Measurements from ENCODE around the gene SNX24. TPM values are rescaled to one million over a fixed set of nuclear protein-coding genes. Genes with fewer than 3 reads are reported as not detected.
"Not testable (repeated sequence)": the region's sequence is repeated elsewhere in the genome, so short reads cannot be mapped to it uniquely, and the experiment has no call there.

SNX24 gene
- total RNA-seq, 4 donors from 2014 or later, result 12.5 to 16.4 (median 13.9) TPM

DNA sequence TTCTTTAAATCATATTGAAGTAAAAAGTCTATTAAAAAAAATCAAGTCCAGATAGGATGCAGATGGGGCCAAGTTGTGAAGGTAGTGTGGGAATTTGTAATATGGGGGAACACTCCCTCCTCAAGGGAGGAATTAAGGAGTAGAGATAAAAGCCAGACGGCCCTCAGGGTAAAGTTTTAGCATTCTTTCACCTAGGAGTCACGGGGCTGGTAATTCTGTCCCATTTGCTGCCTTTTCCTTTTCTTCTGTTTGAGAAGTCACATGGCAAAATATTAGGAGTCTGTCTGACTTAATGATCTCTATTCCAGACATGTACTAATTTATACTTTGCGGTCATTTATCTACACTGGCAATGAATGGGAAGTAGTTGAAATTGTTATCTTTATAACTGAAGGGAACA, 61.9 kb downstream of the SNX24 start:
- Histone ChIP-seq H3K4me1 (peaks cover 0 to 10% (median 9%) of the 10 kb centered on the region in 4 donors), H3K36me3 (no peaks in the 10 kb centered on the region), H3K9me3 (no peaks in the 10 kb centered on the region), H3K27me3 (no peaks in the 10 kb centered on the region), H3K27ac (replicated peaks in 1 of 4) (no peak overlapping the region), H3K4me3 (no peak overlapping the region)
- no peak for TF ChIP-seq POLR2A (IDR thresholded peaks at IDR 0.05; ENCODE audit: low read depth)
- TF ChIP-seq POLR2AphosphoS5 (IDR thresholded peaks at IDR 0.05), result no peak
- TF ChIP-seq, protein P1, sequence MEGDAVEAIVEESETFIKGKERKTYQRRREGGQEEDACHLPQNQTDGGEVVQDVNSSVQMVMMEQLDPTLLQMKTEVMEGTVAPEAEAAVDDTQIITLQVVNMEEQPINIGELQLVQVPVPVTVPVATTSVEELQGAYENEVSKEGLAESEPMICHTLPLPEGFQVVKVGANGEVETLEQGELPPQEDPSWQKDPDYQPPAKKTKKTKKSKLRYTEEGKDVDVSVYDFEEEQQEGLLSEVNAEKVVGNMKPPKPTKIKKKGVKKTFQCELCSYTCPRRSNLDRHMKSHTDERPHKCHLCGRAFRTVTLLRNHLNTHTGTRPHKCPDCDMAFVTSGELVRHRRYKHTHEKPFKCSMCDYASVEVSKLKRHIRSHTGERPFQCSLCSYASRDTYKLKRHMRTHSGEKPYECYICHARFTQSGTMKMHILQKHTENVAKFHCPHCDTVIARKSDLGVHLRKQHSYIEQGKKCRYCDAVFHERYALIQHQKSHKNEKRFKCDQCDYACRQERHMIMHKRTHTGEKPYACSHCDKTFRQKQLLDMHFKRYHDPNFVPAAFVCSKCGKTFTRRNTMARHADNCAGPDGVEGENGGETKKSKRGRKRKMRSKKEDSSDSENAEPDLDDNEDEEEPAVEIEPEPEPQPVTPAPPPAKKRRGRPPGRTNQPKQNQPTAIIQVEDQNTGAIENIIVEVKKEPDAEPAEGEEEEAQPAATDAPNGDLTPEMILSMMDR (IDR thresholded peaks at IDR 0.05), result no peak
- TF ChIP-seq EP300 (IDR thresholded peaks at IDR 0.05), result no peak
- 68% methylated on average over 3 of the region's 3 CpGs for WGBS
- DNase-seq (ENCODE audit: extremely low spot score), result no peak
- intact Hi-C loops (cut with DNase I), result loop anchor here (10.0 kb wide), 1 partner anchor 438 kb away; no protein-coding TSS in a partner anchor

DNA sequence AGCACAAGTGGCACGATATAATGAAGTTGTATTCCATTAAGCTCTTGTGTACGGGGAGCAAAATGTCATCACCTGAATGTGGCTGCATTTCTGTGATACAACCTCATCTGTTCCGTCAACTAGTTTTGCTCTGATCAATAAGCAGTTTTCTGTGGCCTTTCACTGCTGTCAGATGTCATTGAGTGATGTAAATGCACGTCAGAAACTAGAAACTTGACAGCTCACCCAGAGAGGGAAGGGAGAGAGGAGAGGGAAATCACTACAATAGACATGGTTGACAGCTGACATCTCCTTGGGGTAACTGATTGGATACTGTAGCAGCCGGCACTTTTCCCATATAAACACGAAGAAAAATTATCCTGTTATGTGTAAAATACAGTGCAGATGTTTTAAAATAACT, 62.7 kb downstream of the SNX24 start:
- TF ChIP-seq, protein P1 (IDR thresholded peaks at IDR 0.05), result no peak
- no peak for TF ChIP-seq EP300 (IDR thresholded peaks at IDR 0.05)
- no peak for TF ChIP-seq POLR2A (IDR thresholded peaks at IDR 0.05; ENCODE audit: low read depth)
- TF ChIP-seq POLR2AphosphoS5 (IDR thresholded peaks at IDR 0.05), result no peak
- intact Hi-C loops (cut with DNase I), result loop anchor here (10.0 kb wide), 1 partner anchor 437 kb away; no protein-coding TSS in a partner anchor
- Histone ChIP-seq H3K27me3 (no peaks in the 10 kb centered on the region), H3K4me1 (peaks cover 0 to 10% (median 9%) of the 10 kb centered on the region in 4 donors), H3K9me3 (no peaks in the 10 kb centered on the region), H3K27ac (replicated peaks in 1 of 4) (no peak overlapping the region), H3K36me3 (no peaks in the 10 kb centered on the region), H3K4me3 (no peak overlapping the region)
- WGBS, result 85% methylated on average over 6 of the region's 6 CpGs
- DNase-seq (ENCODE audit: extremely low spot score), result no peak

DNA sequence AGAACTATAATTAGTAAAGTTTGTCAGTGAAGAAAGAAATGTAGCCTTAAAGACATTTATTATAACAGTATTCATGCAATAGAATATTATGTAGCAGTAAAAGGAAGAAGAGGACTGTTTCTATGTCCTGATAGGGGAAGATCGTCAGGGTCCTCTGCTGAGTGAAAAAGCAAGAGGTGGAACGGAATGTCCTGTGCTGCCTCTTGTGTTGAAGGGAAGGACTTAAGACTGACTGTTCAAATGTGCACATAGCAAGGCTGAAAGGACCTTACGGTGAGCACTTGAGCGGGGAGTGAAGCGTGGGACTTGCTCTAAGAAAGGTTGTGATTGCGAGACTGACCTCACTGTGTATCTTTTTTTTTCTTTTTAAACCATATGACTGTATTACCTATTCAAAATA, 63.2 kb downstream of the SNX24 start:
- H3K27me3 ChIP-seq, result no peaks in the 10 kb centered on the region
- intact Hi-C loops (cut with DNase I), result loop anchor here (10.0 kb wide), 1 partner anchor 436 kb away; no protein-coding TSS in a partner anchor
- no peaks in the 10 kb centered on the region for H3K36me3 ChIP-seq
- 93% methylated on average over 6 of the region's 6 CpGs for WGBS
- no peak overlapping the region for H3K4me3 ChIP-seq
- peaks cover 0 to 10% (median 9%) of the 10 kb centered on the region in 4 donors for H3K4me1 ChIP-seq
- TF ChIP-seq, protein P1 (IDR thresholded peaks at IDR 0.05), result no peak
- TF ChIP-seq POLR2A (IDR thresholded peaks at IDR 0.05; ENCODE audit: low read depth), result no peak
- TF ChIP-seq POLR2AphosphoS5 (IDR thresholded peaks at IDR 0.05), result no peak
- TF ChIP-seq EP300 (IDR thresholded peaks at IDR 0.05), result no peak
- no peak for DNase-seq (ENCODE audit: extremely low spot score)
- no peaks in the 10 kb centered on the region for H3K9me3 ChIP-seq
- H3K27ac ChIP-seq (replicated peaks in 1 of 4), result no peak overlapping the region

DNA sequence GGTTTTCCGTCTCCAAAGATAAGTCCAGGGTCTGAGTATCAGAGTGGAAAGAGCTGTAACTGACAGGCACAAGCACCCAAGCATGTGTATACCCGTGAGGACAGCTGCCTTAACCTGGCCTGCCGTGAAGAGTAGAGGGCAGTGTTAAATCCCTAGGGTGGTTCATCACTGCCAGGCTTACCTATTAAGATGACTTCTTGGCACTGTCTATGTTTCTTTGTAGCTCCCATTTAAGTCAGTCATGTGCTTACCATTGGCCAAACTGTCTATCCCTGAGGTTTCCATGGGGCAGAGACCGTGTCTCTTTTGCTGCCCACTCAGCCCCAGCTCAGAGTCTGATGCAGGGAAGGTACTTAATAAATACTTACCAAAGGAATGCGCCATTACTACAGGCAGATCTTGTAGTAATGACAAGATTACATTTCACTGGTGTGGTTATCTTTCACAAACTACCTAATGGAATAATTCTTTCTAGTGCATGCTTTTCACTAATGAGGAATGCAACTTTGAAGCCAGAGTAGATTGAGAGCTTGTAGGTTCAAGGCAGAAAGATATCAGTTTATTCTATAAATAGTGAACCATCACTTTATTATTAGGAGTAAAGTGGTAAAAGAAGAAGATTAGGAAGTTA, 64.2 kb downstream of the SNX24 start:
- no peak for DNase-seq (ENCODE audit: extremely low spot score)
- TF ChIP-seq EP300 (IDR thresholded peaks at IDR 0.05), result no peak
- TF ChIP-seq POLR2A (IDR thresholded peaks at IDR 0.05; ENCODE audit: low read depth), result no peak
- TF ChIP-seq POLR2AphosphoS5 (IDR thresholded peaks at IDR 0.05), result no peak
- TF ChIP-seq, protein P1 (IDR thresholded peaks at IDR 0.05), result no peak
- intact Hi-C loops (cut with DNase I), result loop anchor here (10.0 kb wide), 1 partner anchor 435 kb away; no protein-coding TSS in a partner anchor
- WGBS, result 92% methylated on average over 5 of the region's 5 CpGs
- Histone ChIP-seq H3K4me3 (no peak overlapping the region), H3K27me3 (no peaks in the 10 kb centered on the region), H3K27ac (replicated peaks in 1 of 4) (no peak overlapping the region), H3K36me3 (no peaks in the 10 kb centered on the region), H3K9me3 (no peaks in the 10 kb centered on the region), H3K4me1 (peaks cover 0 to 10% (median 9%) of the 10 kb centered on the region in 4 donors)

DNA sequence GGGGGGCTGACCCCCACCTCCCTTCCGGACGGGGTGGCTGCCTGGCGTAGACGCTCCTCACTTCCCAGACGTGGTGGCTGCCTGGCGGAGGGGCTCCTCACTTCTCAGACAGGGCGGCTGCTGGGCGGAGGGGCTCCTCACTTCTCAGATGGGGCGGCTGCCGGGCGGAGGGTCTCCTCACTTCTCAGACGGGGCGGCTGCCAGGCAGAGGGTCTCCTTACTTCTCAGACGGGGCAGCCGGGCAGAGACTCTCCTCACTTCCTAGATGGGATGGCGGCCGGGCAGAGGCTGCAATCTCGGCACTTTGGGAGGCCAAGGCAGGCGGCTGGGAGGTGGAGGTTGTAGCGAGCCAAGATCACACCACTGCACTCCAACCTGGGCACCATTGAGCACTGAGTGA, 68.0 kb downstream of the SNX24 start:
- WGBS, result 97% methylated on average over 5 of the region's 20 CpGs
- H3K9me3 ChIP-seq; DNase-seq (ENCODE audit: extremely low spot score); H3K4me3 ChIP-seq; H3K27ac ChIP-seq (replicated peaks in 1 of 4); H3K27me3 ChIP-seq; intact Hi-C loops (cut with DNase I); H3K36me3 ChIP-seq: not testable (repeated sequence)
- H3K4me1 ChIP-seq, result peaks cover 0 to 14% (median 10%) of the 10 kb centered on the region in 4 donors

Measured in esophagus muscularis mucosa (tissue), 4 donors.